SK-N-SH treated with all-trans-retinoic acid at 6 μM for 48 hours (cell line): ENCODE results near the gene COA7.

Experiments
- ESRRG ChIP-seq: fragments of 250-450 bp; sonication (Bioruptor Pico); IDR thresholded peaks from 2 replicates; pipeline ENCODE4 v1.6.1; 2021; ENCODE audit warnings: mild to moderate bottlenecking
- GLIS3 ChIP-seq: fragments of 250-450 bp; sonication (Bioruptor Pico); IDR thresholded peaks from 2 replicates; pipeline ENCODE4 v1.5.0; 2020; ENCODE audit warnings: mild to moderate bottlenecking, moderate library complexity
- RARB ChIP-seq: fragments of 250-450 bp; sonication (Bioruptor Pico); IDR thresholded peaks from 2 replicates; pipeline ENCODE4 v1.8.0; 2021; ENCODE audit warnings: mild to moderate bottlenecking, moderate library complexity
- TCF4 ChIP-seq: fragments of 250-450 bp; sonication (Bioruptor Pico); IDR thresholded peaks from 2 replicates; pipeline ENCODE4 v1.8.0; 2021; ENCODE audit warnings: mild to moderate bottlenecking, moderate library complexity, borderline replicate concordance
- TOX ChIP-seq: fragments of 250-450 bp; sonication (Bioruptor Pico); IDR thresholded peaks from 2 replicates; pipeline ENCODE4 v1.8.0; 2021; ENCODE audit warnings: mild to moderate bottlenecking, moderate library complexity, borderline replicate concordance
- ZFP3 ChIP-seq: fragments of 250-450 bp; sonication (Bioruptor Pico); IDR thresholded peaks from 2 replicates; pipeline ENCODE4 v1.5.0; 2020; ENCODE audit warnings: mild to moderate bottlenecking, moderate library complexity
- ZNF70 ChIP-seq: fragments of 450-650 bp; formaldehyde crosslinking; IDR thresholded peaks from 2 replicates; pipeline ENCODE4 v1.5.0; 2020; ENCODE audit warnings: mild to moderate bottlenecking, moderate library complexity
- TF ChIP-seq, protein P1 (sequence below): fragments of 250-450 bp; sonication (Bioruptor Pico); IDR thresholded peaks from 2 replicates; pipeline ENCODE4 v1.8.0; 2020; ENCODE audit warnings: mild to moderate bottlenecking, moderate library complexity, borderline replicate concordance
- TF ChIP-seq, protein P2 (sequence below): fragments of 250-450 bp; sonication (Bioruptor Pico); IDR thresholded peaks from 2 replicates; pipeline ENCODE4 v1.5.1; 2021; ENCODE audit warnings: mild to moderate bottlenecking, moderate library complexity

GRCh38 chr1:52665006-52665941 is 32.9 kb downstream of the COA7 start:
- TF ChIP-seq, protein P1, sequence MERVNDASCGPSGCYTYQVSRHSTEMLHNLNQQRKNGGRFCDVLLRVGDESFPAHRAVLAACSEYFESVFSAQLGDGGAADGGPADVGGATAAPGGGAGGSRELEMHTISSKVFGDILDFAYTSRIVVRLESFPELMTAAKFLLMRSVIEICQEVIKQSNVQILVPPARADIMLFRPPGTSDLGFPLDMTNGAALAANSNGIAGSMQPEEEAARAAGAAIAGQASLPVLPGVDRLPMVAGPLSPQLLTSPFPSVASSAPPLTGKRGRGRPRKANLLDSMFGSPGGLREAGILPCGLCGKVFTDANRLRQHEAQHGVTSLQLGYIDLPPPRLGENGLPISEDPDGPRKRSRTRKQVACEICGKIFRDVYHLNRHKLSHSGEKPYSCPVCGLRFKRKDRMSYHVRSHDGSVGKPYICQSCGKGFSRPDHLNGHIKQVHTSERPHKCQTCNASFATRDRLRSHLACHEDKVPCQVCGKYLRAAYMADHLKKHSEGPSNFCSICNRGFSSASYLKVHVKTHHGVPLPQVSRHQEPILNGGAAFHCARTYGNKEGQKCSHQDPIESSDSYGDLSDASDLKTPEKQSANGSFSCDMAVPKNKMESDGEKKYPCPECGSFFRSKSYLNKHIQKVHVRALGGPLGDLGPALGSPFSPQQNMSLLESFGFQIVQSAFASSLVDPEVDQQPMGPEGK, result no peak
- no peak for TF ChIP-seq TOX (CRISPR knock-in tag)
- TF ChIP-seq ZFP3 (CRISPR knock-in tag), result no peak
- no peak for TF ChIP-seq TCF4 (CRISPR knock-in tag)
- TF ChIP-seq RARB (CRISPR knock-in tag), result no peak
- TF ChIP-seq, protein P2, sequence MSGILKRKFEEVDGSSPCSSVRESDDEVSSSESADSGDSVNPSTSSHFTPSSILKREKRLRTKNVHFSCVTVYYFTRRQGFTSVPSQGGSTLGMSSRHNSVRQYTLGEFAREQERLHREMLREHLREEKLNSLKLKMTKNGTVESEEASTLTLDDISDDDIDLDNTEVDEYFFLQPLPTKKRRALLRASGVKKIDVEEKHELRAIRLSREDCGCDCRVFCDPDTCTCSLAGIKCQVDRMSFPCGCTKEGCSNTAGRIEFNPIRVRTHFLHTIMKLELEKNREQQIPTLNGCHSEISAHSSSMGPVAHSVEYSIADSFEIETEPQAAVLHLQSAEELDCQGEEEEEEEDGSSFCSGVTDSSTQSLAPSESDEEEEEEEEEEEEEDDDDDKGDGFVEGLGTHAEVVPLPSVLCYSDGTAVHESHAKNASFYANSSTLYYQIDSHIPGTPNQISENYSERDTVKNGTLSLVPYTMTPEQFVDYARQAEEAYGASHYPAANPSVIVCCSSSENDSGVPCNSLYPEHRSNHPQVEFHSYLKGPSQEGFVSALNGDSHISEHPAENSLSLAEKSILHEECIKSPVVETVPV (CRISPR knock-in tag), result no peak
- TF ChIP-seq ESRRG (CRISPR knock-in tag), result no peak
- no peak for TF ChIP-seq ZNF70
- TF ChIP-seq GLIS3 (CRISPR knock-in tag), result no peak
